GM12892 (cell line): ENCODE data around the gene VWC2.
A peak's percentile ranks its signal among the peaks of the same experiment; 100 is the strongest.
"Not testable (repeated sequence)": the region's sequence is repeated elsewhere in the genome, so short reads cannot be mapped to it uniquely, and the experiment has no call there.

Experiments
- DNase-seq: peaks from one replicate; pipeline ENCODE4 v3.0.0; 2011; ENCODE audit not compliant: insufficient read length
- FAIRE-seq: peaks from 2 replicates; lab custom pipeline; 2011; peaks lifted over from hg19 to GRCh38; lab: Jason Lieb, UNC
- POLR2A ChIP-seq: IDR thresholded peaks from 2 replicates; pipeline ENCODE4 v1.6.1; 2011; ENCODE audit warnings: low read depth, low read length, control low read depth
- POLR2AphosphoS5 ChIP-seq: IDR thresholded peaks from 2 replicates; pipeline ENCODE4 v1.6.1; 2011; ENCODE audit warnings: low read depth, low read length, control low read depth
- TAF1 ChIP-seq: IDR thresholded peaks from 2 replicates; pipeline ENCODE4 v1.6.1; 2011; ENCODE audit warnings: low read depth, mild to moderate bottlenecking, control low read depth, low read length, borderline replicate concordance

The VWC2 gene

DNA sequence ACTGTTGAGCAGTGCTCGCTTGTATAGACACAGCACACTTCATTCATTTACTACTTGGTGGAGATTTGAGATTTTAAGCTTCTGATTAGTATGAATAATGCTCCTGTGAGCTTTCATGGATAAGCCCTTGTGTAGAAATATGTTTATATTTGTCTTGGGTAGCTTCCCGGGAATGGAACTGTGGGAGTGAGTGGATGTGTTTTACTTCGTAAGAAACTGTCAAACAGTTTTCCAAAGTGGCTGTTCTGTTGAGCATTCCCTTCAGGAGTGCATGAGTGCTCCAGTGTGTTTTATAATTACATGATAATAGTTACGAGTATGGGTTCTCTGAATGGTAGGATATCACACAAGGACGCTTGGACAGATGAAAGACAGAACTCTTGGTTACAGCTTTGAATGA lies 49.4 kb downstream of the VWC2 start:
- TF ChIP-seq POLR2AphosphoS5 (no peak), POLR2A (no peak), TAF1 (no peak)
- no peak for FAIRE-seq
- no peak for DNase-seq

DNA sequence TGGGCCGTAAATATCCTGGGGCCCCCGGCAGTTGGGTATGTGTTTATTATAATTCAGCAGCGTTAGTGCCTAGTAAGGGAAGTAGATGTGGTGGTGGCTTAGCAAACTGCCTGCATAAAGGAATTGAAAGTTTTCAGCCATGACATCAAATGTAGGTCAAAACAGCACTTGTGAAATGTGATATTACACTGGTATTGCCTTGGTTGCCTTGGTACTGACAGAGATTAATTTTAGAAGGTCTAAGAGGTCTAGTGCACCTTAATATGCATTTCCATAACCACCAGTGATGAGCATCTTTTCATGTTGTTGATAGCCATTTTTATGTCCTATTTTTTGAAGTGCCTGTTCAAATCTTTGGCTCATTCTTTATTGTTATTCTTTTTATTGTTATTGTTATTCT lies 50.1 kb downstream of the VWC2 start:
- TF ChIP-seq POLR2AphosphoS5 (no peak), POLR2A (no peak), TAF1 (no peak)
- no peak for DNase-seq
- no peak for FAIRE-seq

- DNase-seq (no peak), FAIRE-seq (no peak)
- no peak for TF ChIP-seq POLR2A
- TF ChIP-seq POLR2AphosphoS5, result no peak
- no peak for TF ChIP-seq TAF1
Observed at GRCh38 chr7:49839863-49840645, 66.6 kb downstream of the VWC2 start.

DNA sequence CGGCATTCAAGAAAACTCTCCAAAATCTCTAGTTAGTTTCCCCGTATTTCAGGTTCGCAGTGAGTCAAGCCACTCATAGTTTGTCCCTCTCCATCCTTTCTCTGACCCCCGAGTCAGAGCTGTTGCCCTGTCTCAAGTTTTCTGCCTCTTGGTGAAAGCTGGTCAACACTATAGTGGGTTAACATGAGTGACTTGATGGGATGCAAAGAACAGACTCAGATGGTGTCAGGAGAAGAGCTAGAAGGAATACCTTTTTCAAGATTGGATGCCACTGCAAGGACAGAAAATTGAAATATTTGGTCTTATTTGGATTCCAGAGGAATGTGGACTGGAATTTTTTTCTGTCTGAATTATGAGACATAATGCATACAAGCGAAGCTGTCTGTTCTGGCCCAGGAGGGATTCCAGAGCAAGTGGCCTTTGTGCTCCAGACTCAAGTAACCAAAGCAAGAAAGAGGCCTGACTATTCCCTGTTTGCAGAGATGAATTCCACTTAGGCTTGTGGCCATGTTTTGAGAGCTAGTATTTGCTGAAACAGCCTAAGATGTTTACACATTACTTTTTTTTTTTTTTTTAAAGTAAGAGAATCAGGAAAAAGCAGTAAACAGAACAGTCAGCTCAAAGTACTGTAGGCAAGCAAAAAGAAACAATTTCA lies 67.4 kb downstream of the VWC2 start:
- TF ChIP-seq POLR2AphosphoS5 (no peak), TAF1 (no peak), POLR2A (no peak)
- DNase-seq (no peak), FAIRE-seq (no peak)

- FAIRE-seq (no peak), DNase-seq (no peak)
- no peak for TF ChIP-seq POLR2A
- no peak for TF ChIP-seq POLR2AphosphoS5
- no peak for TF ChIP-seq TAF1
Observed at GRCh38 chr7:49845626-49846025, 72.2 kb downstream of the VWC2 start.

DNA sequence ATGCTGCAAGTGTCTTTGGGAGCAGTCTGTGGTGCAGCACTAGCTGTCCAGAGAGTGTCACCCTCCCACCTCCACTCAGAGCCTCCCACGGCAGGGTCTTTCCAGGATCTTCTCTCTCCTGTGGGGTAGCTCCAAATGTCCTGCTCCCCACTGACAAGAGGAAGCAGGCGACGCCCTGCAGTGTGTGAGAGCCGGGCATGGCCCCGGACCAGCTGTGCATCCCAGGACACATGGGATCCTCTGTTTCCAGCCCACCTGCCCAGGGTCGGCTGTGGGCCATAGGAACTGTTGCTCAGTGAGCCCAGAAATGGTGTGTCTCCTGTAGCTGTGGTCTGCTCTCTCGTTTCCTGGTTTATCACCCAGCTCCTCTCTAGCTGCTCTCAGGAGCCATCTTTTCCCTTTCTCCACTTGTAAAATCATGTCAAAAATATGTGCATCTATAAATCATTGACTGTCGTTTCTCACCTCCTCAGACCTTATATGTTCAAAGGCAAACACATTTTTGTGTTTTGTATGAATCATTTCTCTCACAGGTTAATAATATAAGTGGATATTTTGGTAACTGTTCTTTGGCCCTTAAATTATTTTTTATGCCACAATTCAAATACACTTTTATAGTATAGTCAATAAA lies 74.9 kb downstream of the VWC2 start:
- TF ChIP-seq POLR2AphosphoS5 (no peak), POLR2A (no peak), TAF1 (no peak)
- DNase-seq (no peak), FAIRE-seq (no peak)

DNA sequence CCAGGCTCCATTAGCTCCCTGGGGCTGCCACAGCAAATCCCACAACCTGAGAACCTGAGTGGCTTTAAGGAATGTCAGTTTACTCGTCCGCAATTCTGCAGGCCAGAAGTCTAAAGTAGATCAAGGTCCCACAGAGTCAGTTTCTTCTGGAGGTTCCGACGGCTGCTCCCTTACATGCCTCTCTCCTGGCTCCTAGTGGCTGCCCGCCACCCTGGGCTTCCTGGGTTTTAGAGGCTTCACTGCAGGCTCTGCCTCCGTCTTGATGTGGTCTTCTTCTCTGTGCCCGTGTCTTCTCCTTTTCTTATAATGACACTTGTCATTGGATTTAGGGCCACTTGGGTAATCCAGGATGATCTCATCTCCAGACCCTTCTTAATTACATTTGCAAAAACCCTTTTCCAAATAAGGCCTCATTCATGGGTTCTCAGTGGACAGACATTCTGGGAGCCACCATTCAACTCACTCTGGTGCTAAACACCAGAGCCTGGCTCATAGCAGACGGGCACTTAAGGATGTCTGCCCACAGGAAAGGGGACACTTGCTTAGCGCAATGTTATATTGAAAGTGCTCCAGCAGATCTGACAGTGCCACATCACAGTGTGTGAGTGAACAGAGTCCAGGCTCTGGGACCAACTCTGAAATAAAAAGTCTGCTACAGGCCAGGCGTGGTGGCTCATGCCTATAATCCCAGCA lies 77.6 kb downstream of the VWC2 start:
- DNase-seq (no peak), FAIRE-seq (no peak)
- TF ChIP-seq POLR2A (no peak), POLR2AphosphoS5 (no peak), TAF1 (no peak)

DNA sequence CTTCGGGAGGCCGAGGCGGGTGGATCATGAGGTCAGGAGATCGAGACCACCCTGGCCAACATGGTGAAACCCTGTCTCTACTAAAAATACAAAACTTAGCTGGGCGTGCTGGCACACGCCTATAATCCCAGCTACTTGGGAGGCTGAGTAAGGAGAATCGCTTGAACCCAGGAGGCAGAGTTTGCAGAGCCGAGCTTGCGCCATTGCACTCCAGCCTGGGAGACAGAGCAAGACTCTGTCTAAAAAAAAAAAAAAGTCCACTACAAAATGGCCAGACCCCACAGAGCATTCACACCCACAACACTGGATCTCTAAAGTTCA lies 78.1 kb downstream of the VWC2 start:
- FAIRE-seq, DNase-seq: not testable (repeated sequence)

DNA sequence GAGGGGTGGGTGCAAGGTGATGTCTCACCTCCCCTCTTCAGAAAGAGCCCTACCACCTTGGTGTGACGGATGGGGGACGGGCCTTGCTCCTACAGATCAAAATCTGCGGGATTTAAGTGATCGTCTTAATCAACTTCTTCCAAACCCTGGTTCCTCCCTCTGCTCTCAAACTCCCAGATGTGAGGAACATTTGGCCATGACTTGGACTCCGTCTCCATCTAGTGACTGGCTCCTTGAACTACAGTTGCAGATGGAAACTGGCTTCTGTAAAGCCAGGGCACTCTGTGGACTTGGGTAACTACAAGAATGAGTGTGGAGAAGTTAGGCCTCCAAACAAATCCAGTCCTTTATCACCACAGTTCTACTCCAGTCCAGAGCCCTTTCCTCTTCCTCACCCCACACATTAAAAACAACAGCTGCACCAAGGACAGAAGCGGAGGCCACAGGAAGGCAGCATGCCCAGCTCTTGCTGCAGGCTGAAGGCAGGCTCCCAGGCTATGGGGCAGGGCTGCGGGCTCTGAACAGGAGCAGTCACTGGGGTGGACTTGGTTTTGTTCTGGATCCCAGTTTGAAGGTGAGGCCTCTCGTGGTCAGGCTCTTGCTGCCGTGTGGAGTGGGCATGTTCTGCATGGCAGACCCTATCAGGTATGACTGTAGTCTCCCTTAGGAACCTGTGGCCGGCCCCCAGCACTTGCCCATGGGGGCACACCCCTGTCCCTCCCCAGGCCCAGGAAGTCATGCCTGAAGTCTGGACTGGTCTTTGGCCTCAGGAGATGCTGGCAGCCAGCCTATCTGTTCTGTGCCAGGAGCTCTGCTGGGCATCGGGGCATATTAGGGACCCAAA lies 79.4 kb downstream of the VWC2 start:
- TF ChIP-seq POLR2AphosphoS5, result no peak
- TF ChIP-seq TAF1, result no peak
- no peak for TF ChIP-seq POLR2A
- DNase-seq (peak; percentile 25), FAIRE-seq (peak; percentile 87)

GRCh38 chr7:49855281-49855980 lies 82.0 kb downstream of the VWC2 start:
- no peak for FAIRE-seq
- DNase-seq, result no peak
- TF ChIP-seq POLR2A, result no peak
- TF ChIP-seq TAF1, result no peak
- TF ChIP-seq POLR2AphosphoS5, result no peak
